NOMO-1 treated with DMSO at 0.1 percent for 48 hours (cell line): ENCODE results near the gene RAD51B.
"Not testable (repeated sequence)": the region's sequence is repeated elsewhere in the genome, so short reads cannot be mapped to it uniquely, and the experiment has no call there.

ENCODE experiments used
- DNase-seq: peaks from one replicate; lab custom pipeline; 2025; ENCODE audit not compliant: unreplicated experiment; lab: John Stamatoyannopoulos, UW

Gene RAD51B

DNA sequence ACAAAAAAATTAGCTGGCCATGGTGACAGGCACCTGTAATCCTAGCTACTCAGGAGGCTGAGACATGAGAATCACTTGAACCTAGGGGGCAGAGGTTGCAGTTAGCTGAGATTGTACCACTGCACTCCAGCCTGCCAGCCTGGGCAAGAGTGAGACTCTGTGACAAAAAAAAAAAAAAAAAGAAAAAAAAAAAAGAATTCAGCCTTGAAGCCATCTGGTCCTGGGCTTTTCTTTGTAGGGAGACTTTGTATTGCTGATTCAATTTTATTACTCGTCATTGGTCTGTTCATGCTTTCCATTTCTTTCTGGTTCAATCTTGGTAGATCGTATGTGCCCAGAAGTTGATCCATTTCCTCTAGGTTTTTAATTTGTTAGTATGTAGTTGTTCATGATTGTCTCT is 243.1 kb downstream of the RAD51B start:
- no peak for DNase-seq

DNA sequence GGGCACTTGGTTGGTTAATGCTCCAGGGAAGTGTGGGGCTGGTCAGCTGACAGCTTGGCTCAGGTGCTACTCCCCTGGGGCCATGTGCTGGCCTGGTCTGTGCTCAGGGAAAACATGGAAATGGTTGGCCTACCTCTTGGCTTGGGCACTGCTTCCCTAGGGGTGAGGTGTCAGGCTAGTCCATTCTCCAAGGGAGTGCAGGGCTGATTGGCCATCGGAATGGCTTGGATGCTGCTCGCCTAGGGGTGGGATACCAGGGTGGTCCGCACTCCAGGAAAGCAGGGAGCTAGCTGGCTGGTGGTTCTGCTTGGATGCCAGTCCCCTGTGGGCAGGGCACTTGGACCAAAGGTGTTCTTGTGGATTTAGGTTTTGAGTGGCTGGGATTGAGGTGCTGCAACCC is 245.7 kb downstream of the RAD51B start:
- DNase-seq, result no peak

DNA sequence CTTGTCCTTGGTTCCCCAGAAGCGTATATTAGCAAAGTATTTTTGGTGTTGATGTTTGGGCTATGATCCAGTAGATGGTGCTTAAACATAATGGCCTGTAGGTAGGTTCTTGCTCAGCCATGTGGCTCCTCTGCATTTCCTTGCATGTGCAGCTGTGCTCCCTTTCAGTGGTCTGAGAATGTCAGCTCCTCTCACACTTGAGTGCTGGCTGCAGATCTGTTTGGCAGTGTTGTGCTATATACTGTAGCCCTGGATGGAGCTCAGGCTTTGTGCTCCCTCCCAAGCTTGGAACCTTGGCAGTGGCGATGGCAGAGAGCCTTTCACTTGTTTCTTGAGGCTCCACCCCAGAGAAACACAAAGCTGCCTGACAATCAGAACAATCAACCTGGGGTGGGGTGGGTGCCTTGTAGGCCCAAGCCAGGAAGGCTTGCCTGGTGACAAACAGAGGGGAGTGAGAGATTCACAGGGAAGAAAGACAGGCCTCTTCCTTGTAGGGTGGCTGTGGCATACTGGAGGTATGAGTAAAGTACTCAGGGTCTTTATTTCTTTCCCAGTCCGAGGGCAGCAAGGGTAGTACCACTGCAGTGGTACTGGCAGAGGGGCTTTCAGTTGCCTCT is 255.3 kb downstream of the RAD51B start:
- DNase-seq, result no peak

DNA sequence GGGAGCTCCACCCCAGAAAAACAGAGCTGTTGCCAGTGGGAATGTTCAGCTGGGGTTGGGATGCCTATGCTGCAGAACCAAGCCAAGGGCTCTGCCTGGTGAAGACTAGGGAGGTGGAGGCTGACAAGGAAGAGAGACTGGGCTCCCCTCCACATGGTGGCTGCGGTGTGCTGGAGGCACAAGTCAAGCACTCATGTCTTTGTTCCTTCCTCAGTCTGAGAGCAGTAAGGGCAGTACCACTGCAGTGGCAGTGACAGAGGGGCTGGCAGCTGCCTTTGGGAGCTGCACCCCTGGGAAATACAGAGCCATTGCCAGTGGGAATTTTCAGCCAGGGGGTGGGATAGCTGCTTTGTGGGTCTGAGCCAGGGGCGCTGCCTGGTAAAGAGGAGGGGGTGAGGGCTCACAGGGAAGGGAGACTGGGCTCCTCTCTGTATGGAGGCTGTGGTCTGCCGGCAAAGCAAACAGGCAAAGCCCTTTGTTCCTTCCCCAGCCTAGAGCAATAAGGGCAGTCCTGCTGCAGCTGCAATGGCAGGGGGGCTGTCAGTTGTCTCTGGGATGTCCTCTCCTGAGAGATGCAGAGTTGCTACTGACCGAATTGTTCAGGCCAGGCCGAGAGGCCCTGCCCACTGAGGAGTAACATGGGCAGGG is 255.9 kb downstream of the RAD51B start:
- no peak for DNase-seq

DNA sequence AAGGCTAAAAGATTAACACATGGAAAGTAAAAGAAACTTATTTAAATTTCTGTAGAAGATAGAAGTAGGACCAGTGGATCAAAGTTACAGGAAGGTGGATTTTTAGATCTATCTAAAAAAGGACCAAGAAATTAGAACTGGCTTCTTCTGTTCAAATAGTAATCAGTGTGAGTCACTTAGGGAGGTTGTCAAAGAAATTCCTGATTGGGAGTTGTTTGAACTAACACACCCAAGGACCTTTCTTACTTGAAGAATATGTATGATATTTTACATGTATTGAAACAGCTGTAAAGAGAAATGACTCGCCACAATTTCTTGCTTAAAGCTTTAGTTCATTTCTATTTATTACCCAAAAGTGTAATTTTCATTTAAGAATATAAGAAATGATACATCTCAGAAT is 256.9 kb downstream of the RAD51B start:
- no peak for DNase-seq

DNA sequence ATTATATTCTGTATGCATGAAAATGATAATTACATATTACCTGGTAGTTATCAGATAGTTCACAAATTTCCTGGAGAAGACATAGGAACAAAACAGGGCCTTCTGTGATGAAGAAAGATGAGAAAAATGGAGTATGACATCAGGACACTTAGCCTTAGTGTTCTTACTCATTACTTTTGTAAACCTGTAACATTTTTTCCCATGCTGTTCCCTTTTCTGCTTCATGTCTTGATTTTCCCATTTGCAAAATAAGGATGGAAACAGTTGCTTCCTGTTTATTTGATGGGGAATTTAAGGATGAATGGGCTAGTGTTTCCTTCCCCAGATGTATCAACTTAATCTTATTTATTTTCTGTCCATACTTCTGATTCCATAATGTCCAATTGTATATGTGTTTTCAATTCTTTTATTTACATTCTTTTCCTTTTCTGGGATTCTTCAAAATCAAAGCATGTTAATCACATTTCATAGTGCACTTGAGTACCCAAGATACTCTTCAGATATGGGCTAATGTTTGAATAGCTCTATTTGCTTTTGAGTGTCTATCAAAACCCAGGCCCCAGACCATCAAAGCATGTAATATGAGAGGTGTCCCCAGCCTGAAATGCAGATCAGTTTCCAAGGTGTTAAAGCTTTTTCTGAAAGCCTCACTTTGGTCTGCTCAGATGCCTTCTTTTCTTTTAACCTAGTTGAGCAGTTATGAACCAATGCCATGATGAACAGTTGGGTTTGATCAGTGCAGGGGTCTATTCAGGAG is 260.5 kb downstream of the RAD51B start:
- DNase-seq, result no peak

DNA sequence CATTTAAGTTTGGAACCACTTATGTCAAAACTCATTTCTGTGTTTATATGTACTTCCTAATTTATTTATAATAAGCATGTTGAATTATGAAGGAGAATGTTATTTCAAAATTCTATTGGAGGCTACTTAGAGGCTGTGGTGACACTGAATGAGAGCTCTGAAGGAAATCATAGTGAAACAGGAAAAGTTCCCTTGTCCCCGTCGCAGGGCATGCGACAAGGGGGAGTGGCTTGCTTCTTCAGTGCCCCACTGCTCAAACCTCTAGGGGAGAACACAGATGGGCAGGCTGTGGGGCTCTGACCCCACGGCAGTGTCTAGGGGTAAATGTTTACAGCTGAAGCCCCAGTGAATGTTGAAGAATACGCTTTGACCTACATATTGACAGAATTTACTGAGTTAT is 261.9 kb downstream of the RAD51B start:
- DNase-seq, result no peak

DNA sequence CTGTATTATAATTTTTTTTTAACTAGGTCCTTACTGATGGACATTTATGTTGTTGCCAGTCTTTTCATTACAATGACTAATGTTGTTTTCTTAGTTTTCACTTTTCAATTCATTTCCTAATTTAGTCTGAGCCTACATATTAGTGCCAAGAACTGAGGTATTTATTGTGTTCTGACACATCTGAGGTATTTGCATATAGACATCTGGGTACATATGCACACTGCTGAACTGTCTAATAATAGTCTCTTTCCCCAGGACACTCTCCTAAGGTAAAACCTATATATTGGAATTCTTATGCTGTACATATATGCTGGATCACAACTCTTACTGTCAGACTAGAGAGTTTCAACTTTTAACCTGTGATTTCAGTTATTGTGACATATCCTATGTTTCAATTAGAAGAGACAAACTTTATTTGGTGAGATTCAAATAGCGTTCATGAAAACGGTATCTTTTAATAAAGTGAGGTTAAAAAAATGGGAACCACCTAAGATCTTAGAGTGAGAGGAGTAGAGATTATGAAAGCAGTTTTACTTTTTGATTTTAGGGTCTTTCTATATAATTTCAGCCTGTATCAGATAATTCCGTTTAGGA is 263.2 kb downstream of the RAD51B start:
- DNase-seq, result no peak

DNA sequence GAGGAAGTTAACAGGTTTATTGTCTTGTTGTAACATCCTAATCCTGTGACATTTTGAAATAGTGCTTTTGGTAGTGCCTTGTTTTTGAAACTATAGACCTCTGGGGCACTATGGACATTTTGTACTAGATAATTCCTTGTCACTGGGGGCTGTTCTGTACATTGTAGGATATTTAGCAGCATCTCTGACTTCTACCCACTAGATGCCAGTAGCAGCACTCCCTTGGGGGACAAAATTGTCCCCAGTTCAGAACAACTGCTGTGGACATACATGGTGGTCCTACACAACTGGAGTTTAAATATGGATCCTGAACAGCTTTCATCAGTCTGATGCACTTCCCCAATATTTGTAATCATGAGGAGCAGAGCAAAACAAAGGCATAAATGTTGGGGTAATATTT is 264.7 kb downstream of the RAD51B start:
- no peak for DNase-seq

DNA sequence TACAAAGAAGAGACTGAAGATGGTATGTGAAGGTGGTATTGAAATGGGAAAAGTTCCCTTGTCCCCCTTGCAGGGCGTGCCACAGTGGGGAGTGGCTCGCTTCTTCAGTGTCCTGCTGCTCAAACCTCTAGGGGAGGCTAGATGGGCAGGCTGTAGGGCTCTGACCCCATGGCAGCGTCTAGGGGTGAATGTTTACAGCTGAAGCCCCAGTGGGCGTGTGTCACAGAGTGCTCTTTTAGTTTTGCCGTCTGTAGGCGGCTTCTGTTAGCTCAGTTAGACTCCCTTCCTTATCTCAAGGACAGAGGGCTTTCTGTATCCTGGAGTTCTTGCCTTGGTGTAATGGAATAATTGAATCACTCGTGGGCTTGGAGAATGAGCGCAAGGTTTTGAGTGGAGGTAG is 266.2 kb downstream of the RAD51B start:
- DNase-seq, result no peak

DNA sequence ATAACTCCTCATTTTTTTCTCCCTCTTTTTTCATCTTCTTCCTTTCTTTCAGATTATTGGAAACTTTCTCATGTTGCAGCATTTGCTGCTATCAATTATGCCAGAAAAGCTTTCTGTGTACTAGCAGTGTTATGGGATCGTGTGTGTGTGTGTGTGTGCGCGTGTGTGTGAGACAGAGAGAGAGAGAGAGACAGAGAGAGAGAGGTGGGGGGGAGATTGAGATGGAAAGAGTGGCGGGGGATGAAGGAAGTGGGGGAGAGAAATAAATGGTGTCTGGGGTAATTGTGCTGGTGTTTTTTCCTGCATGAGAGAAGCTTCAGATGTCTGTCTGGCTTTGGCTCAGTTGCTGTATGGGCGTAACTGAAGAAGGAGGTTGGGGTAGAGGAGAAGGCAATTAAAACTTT is 268.9 kb downstream of the RAD51B start:
- DNase-seq, result no peak

DNA sequence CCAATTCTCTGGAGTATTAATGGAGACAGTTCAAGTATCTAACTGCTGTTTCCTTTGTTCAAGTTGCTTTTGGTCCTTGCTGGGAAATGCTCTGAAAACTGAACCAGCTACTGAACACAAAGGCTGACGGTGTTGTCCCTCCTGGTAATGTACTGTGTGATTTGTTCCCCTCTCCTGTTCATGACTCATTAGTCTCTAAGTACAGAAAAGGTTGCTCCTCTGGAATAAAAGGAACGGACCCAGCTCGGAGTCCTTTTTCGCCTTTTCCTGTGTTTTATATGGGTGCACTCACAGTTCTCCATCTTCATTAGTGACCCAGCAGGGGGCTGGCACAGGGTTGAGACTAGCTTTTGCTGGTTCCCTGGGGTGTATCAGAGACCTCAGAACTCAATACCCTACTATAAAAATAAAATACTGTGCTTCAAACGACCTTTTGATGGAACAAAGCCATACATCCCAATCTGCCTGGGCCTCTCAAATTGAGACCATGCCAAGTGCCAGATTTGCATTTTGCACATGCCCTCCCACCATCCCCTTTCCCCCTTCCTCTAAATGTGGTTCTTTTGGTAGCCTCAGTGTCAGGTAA is 269.7 kb downstream of the RAD51B start:
- DNase-seq, result no peak

DNA sequence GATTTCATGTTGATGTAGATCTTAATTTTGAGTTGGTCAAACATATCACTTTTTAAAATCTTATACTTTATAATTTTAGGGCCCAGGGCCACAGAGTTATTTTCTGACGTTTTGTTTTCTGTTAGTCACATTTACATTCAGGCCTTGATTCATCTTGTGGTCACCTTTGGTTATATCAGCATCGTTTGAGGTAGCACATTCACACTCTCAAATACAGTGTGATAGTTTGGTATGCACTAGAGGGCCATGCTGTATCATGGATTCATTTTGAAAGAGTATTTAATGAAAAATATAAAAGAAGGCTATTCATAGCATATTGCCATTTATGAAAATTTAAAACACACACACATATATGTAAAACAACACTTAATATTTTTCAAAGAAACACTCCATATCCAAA is 274.6 kb downstream of the RAD51B start:
- DNase-seq, result no peak

DNA sequence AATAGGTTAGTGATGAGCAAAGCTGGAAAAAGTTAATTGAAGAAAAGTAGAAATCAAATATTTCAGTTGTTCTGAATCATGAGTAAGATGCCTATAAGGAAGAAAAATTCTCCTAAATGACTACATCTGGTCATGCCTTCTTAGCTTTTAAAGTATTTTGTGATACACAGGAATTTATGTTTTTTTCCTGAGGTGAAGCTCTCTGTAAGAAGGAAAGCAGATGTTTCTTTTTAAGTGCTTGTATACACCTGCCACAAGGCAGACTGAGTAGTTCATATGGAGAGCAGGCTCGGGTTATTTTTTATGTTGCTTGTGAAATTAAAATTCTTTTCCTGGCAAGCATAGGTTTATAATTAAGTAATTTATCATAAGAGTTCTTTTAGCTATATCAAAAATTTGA is 275.2 kb downstream of the RAD51B start:
- no peak for DNase-seq

DNA sequence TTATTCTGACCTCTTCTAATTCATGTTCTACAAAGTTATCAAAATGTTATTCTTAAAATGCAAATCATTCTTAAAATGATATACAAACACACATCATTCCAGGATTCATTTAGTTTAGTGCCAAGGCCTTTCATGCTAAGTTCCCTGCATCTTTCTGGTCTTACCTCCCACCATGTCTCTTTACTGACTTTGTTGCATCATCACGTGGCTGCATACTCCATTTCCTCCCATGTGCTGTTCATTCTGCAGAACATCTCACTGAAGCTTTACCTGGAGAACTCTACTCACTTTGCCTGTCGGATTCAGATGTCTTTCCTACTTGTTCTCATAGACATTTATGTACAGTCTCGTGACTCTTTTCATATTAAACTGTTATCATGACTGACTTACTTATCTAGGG is 278.1 kb downstream of the RAD51B start:
- DNase-seq, result no peak

DNA sequence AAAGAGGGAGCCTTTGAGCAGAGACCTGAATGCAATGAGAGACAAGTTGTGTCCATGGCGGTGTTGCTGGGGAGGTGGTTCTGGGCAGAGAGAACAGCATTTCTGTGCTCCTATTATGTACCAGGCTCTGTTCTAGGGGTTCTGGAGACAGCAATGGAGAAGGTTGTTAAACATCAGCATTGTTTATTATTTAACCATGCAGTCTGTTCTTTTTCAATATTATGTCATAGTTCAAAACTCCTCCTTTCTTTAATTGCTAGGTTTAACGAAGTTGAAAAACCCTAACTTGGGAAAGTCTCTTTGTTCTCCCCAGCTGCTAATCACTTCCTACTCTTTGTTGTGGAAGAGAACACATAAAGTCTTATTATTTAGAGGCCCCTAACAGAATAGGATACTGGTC is 279.3 kb downstream of the RAD51B start:
- no peak for DNase-seq

DNA sequence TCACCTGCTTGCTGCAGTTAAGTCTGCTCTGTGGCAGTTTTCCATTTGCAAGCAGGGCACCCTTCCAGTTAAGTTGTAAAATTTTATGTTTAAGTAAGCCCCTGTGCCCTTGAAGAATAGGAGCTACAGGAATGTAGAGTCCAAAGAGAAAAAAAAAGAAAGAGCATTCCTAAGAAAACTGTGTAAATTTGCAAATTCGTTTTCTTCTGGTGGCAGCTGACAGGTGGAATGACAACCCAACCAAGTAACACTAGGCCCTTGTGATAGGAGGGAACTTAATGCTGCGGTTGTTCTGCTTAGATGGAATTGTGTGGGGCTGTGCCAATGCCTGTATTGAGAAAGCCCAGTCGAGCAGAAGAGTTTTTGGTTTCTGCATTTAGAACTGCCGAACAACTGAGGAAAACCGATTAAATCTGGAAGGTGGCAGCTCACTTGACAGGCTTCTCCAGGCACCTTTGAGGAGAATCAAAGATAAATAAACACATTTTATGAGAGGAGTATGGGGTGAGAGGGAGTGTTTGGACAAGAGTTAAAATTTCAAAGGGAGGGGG is 280.0 kb downstream of the RAD51B start:
- DNase-seq, result no peak

DNA sequence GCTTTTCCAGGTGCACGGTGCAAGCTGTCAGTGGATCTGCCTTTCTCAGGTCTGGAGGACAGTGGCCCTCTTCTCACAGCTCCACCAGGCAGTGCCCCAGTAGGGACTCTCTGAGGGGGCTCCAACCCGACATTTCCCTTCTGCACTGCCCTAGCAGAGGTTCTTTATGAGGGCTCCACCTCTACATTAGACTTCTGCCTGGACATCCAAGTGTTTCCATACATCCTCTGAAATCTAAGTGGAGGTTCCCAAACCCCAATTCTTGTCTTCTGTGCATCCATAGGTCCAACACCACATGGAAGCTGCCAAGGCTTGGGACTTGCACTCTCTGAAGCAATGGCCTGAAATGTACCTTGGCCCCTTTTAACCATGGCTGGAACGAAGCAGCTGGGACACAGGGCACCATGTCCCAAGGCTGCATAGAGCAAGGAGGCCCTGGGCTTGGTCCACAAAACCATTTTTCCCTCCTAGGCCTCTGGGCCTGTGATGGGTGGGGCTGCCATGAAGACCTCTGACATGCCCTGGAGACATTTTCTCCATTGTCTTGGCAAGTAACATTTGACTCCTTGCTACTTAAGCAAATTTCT is 282.2 kb downstream of the RAD51B start:
- DNase-seq, result not testable (repeated sequence)

DNA sequence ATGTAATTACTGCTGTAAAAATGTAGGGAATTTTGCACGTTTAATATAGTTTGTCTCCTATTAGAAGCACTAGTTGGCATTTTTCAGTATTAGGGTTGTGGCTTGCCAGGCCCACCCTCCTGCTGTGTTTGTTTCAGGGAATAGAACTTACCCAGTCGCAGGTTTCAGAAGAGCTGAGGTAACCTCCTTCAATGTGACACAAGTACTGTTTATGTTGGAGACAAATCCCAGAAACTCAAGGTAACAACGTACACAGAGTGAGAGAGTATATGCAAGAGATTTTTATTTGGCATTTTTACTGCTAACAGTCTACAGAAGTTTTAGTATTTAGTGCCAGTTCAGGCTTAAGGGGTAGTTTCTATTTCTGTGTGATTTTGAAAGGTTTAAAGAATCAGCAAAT is 284.3 kb downstream of the RAD51B start:
- no peak for DNase-seq

DNA sequence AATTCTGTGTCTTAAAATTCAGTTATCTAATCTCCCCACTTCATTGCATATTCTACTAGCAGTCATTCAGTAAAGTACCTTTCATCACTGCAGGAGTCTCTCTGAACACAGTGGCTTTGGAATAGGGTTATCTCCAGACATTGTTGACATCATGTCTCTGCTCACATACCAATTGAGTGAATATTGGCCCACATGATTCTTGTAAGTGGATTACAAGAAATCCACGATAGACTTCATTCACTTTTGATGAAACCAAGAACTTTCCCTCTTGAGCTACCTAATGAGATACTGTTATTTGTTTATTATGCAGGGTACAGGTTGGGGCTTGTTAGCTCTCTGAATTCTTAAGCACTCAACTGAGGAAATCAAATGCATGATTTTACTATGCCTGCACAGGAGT is 284.9 kb downstream of the RAD51B start:
- DNase-seq, result no peak

DNA sequence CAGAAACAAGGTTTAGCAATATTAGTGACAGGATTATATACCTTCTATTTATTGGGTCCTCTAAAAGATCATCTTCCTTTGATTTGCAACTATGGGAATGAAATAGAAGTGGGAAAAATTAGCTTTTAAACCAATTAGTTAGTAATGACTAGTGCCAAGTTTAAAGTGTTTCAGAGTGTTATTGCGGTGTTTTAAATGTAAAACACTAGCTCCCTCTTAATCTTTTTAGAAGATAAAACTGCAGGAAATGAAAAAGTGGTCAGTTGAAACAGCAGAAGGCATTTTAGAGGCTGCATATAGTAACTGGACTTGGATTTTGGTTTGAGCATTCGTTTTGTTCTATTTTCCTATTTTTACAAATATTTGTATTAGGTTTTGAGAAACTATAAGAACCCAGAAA is 286.2 kb downstream of the RAD51B start:
- no peak for DNase-seq
